A549 (cell line): ENCODE measurements around the gene GPR61. TPM values are rescaled to one million over a fixed set of nuclear protein-coding genes. Genes with fewer than 3 reads are reported as not detected.
A peak's percentile ranks its signal among the peaks of the same experiment; 100 is the strongest.

Experiments used
- ATAC-seq, 2 experiments: fragments of 200-7000 bp in 1 of 2; fragments of >200 bp in 1 of 2; cut with Nextera tagmentation in 1 of 2; cut with Tn5 transposase in 1 of 2; 3 replicates each; pipeline versions ENCODE4 v1.8.0 to v1.9.1; 2018 to 2020; ENCODE audit warnings: mild to moderate bottlenecking in 1 of 2, moderate library complexity in 1 of 2
- CTCF ChIA-PET: fragments of 300-600 bp; sonication (Branson Sonifier 250); formaldehyde crosslinking; extraction: SDS; loops from one replicate; lab custom pipeline; 2021; ENCODE audit warnings: antibody characterized with exemption, inconsistent platforms; lab: Yijun Ruan, JAX
- POLR2A ChIA-PET: fragments of 350-600 bp; formaldehyde crosslinking; extraction: SDS; loops from one replicate; lab custom pipeline; 2021; ENCODE audit warnings: antibody characterized with exemption, inconsistent platforms; lab: Yijun Ruan, JAX
- DNase-seq, 2 experiments: peaks; one replicate each; pipeline versions ENCODE4 v3.0.0 to v3.0.0-alpha.2; 2011 to 2016; ENCODE audit warnings: low read depth in 1 of 2, low spot score in 1 of 2
- FAIRE-seq: peaks from 2 replicates; lab custom pipeline; 2011; peaks lifted over from hg19 to GRCh38; lab: Jason Lieb, UNC
- H3K27ac ChIP-seq, 2 experiments: fragments of >200 bp; sonication (Bioruptor Twin); formaldehyde crosslinking; 3 replicates each; pipeline ENCODE4 v1.5.1; 2016 to 2017
- H3K4me1 ChIP-seq: fragments of >200 bp; sonication (Bioruptor Twin); formaldehyde crosslinking; 3 replicates; pipeline ENCODE4 v1.6.1; 2016
- H3K4me2 ChIP-seq: fragments of >200 bp; sonication (Bioruptor Twin); formaldehyde crosslinking; 3 replicates; pipeline ENCODE4 v1.6.1; 2016
- H3K4me3 ChIP-seq: fragments of >200 bp; sonication (Bioruptor Twin); formaldehyde crosslinking; 3 replicates; pipeline ENCODE4 v1.5.1; 2016
- H3K9me3 ChIP-seq: fragments of >200 bp; sonication (Bioruptor Twin); formaldehyde crosslinking; 3 replicates; pipeline ENCODE4 v1.6.1; 2016
- BHLHE40 ChIP-seq: IDR thresholded peaks from 2 replicates; pipeline ENCODE4 v1.6.1; 2012; ENCODE audit warnings: low read depth, low read length, inconsistent platforms
- CBX2 ChIP-seq: fragments of 200-600 bp; sonication (generic); IDR thresholded peaks from 2 replicates; pipeline ENCODE4 v1.6.1; 2016; ENCODE audit warnings: low read depth, mild to moderate bottlenecking, borderline replicate concordance
- CBX8 ChIP-seq: fragments of 200-600 bp; sonication (generic); IDR thresholded peaks from 2 replicates; pipeline ENCODE4 v1.6.1; 2016
- CEBPB ChIP-seq, 2 experiments: fragments of >200 bp in 1 of 2; sonication (Bioruptor Twin) in 1 of 2; formaldehyde crosslinking in 1 of 2; IDR thresholded peaks; 2 replicates each; pipeline ENCODE4 v1.6.1; 2012 to 2016
- CHD2 ChIP-seq: fragments of 150-350 bp; IDR thresholded peaks from 2 replicates; pipeline ENCODE4 v1.6.1; 2014; ENCODE audit warnings: low read length; ENCODE audit not compliant: partially characterized antibody
- E2F6 ChIP-seq: IDR thresholded peaks from 2 replicates; pipeline ENCODE4 v1.6.1; 2012; ENCODE audit warnings: low read depth, borderline replicate concordance
- EHMT2 ChIP-seq: fragments of 200-600 bp; sonication (generic); IDR thresholded peaks from 2 replicates; pipeline ENCODE4 v1.6.1; 2016; ENCODE audit warnings: antibody characterized with exemption, low read depth, mild to moderate bottlenecking, moderate library complexity
- FOSB ChIP-seq: fragments of 250-450 bp; sonication (Bioruptor Pico); IDR thresholded peaks from 2 replicates; pipeline ENCODE4 v1.5.0; 2020; ENCODE audit warnings: mild to moderate bottlenecking, moderate library complexity
- FOXS1 ChIP-seq: fragments of 250-450 bp; sonication (Bioruptor Pico); IDR thresholded peaks from 2 replicates; pipeline ENCODE4 v1.5.0; 2020; ENCODE audit warnings: mild to moderate bottlenecking, moderate library complexity
- GATA3 ChIP-seq: IDR thresholded peaks from 2 replicates; pipeline ENCODE4 v1.6.1; 2012; ENCODE audit warnings: borderline replicate concordance
- HES2 ChIP-seq: fragments of >200 bp; sonication (Bioruptor Twin); formaldehyde crosslinking; IDR thresholded peaks from 2 replicates; pipeline ENCODE4 v1.6.1; 2016
- HEYL ChIP-seq: fragments of 250-450 bp; sonication (Bioruptor Pico); IDR thresholded peaks from 2 replicates; pipeline ENCODE4 v1.8.0; 2021; ENCODE audit warnings: mild to moderate bottlenecking, moderate library complexity
- HOXB13 ChIP-seq: fragments of 250-450 bp; sonication (Bioruptor Pico); IDR thresholded peaks from 2 replicates; pipeline ENCODE4 v1.5.0; 2020; ENCODE audit warnings: low read depth, mild to moderate bottlenecking, moderate library complexity
- HOXB5 ChIP-seq: fragments of 250-450 bp; sonication (Bioruptor Pico); IDR thresholded peaks from 2 replicates; pipeline ENCODE4 v1.5.0; 2020; ENCODE audit warnings: mild to moderate bottlenecking, moderate library complexity
- JUN ChIP-seq, 2 experiments: fragments of >200 bp; sonication (Bioruptor Twin); formaldehyde crosslinking; IDR thresholded peaks; 2 replicates in 1 of 2; 3 replicates in 1 of 2; pipeline ENCODE4 v1.6.1; 2016 to 2017
- KDM1A ChIP-seq: fragments of 200-600 bp; sonication (generic); IDR thresholded peaks from 2 replicates; pipeline ENCODE4 v1.6.1; 2016; ENCODE audit warnings: low read depth, mild to moderate bottlenecking
- MAX ChIP-seq: IDR thresholded peaks from 2 replicates; pipeline ENCODE4 v1.6.1; 2012
- MAZ ChIP-seq: fragments of 150-350 bp; IDR thresholded peaks from 2 replicates; pipeline ENCODE4 v1.6.1; 2014; ENCODE audit warnings: antibody characterized with exemption, low read depth, low read length, borderline replicate concordance
- NPAS2 ChIP-seq: fragments of 250-450 bp; sonication (Bioruptor Pico); IDR thresholded peaks from 2 replicates; pipeline ENCODE4 v1.8.0; 2022; ENCODE audit warnings: mild to moderate bottlenecking, moderate library complexity, borderline replicate concordance
- POLR2A ChIP-seq: IDR thresholded peaks from 2 replicates; pipeline ENCODE4 v1.6.1; 2012; ENCODE audit warnings: mild to moderate bottlenecking, low read length
- POLR2AphosphoS2 ChIP-seq: conservative IDR thresholded peaks from 2 replicates; pipeline ENCODE4 v1.6.1; 2012; ENCODE audit warnings: low read length, improper control_type of control experiment, inconsistent platforms
- RAD21 ChIP-seq, 2 experiments: fragments of >200 bp in 1 of 2; sonication (Bioruptor Twin) in 1 of 2; formaldehyde crosslinking in 1 of 2; IDR thresholded peaks in 1 of 2; conservative IDR thresholded peaks in 1 of 2; 2 replicates in 1 of 2; 3 replicates in 1 of 2; pipeline ENCODE4 v1.6.1; 2012 to 2018; ENCODE audit warnings: inconsistent platforms in 1 of 2
- RARB ChIP-seq: fragments of 250-450 bp; sonication (Bioruptor Pico); IDR thresholded peaks from 2 replicates; pipeline ENCODE4 v1.8.0; 2021; ENCODE audit warnings: mild to moderate bottlenecking, moderate library complexity
- RFX5 ChIP-seq: fragments of 450-650 bp; IDR thresholded peaks from 2 replicates; pipeline ENCODE4 v1.7.1; 2014; ENCODE audit warnings: antibody characterized with exemption, mild to moderate bottlenecking, moderate library complexity
- SMC3 ChIP-seq: fragments of >200 bp; sonication (Bioruptor Twin); formaldehyde crosslinking; IDR thresholded peaks from 3 replicates; pipeline ENCODE4 v1.6.1; 2018; ENCODE audit warnings: inconsistent platforms
- USF2 ChIP-seq: fragments of 450-650 bp; IDR thresholded peaks from 2 replicates; pipeline ENCODE4 v1.6.1; 2014; ENCODE audit warnings: antibody characterized with exemption
- ZFP36 ChIP-seq: fragments of 450-650 bp; IDR thresholded peaks from 2 replicates; pipeline ENCODE4 v1.6.1; 2014; ENCODE audit warnings: borderline replicate concordance; ENCODE audit not compliant: partially characterized antibody
- WGBS: methylation state at CpG from one replicate; pipeline ENCODE4 v1.1.6; 2017; ENCODE audit errors: missing lambda C conversion rate; 5-methylcytosine and 5-hydroxymethylcytosine counted together
- polyA plus RNA-seq, 4 experiments: library from polyadenylated mRNA; depleted of rRNA in 3 of 4; stranded (reverse); fragments of >200 nt; fragmentation: RNase III in 1 of 4; extraction: RNeasy Plus Mini Kit Qiagen cat#74134 plus additional on column Dnase treatment in 1 of 4; gene quantifications; 2 replicates in 3 of 4; 3 replicates in 1 of 4; pipeline ENCODE4 v1.2.3, GENCODE V29; 2011 to 2017
- TF ChIP-seq, protein P1 (sequence below): fragments of 250-450 bp; sonication (Bioruptor Pico); IDR thresholded peaks from 2 replicates; pipeline ENCODE4 v1.5.0; 2020; ENCODE audit warnings: low read depth, mild to moderate bottlenecking, moderate library complexity

The GPR61 gene
- polyA plus RNA-seq, 2 of the 4 experiments (the other 2 are of a cell fraction): 0.14 TPM; not detected in 1

DNA sequence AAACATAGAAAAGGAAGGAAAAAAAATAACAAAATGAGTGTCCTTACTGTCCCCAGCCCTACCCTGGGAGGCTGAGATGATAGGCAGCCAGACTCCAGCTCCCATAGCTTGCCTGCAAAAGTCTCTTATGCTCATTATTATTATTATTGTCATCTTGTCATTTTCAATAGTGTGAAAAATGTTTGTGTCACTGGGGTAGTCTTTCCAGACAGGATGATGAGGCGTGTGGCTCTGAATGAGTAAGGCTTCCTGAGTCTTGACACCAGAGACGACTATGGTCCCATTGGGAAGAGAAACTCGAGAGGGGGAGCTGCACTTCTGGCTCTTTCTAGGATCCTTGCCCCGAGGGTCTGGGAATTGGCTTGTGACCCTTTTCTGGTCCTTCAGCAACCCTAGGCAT is 46.9 kb upstream of the GPR61 start:
- H3K9me3 ChIP-seq: no peaks in the 10 kb centered on the region
- ChIA-PET CTCF (interaction anchor here (0.8 to 23.6 kb wide), 13 partner anchors 8 to 492 kb away, joined by 3 to 749 read pairs (median 5); partner anchors contain the start of genes AHCYL1, AMIGO1, ATXN7L2 and GPR61), POLR2A (no interaction called here)
- FAIRE-seq: no peak
- WGBS: 44% methylated on average over 4 of the region's 4 CpGs
- no peak overlapping the region for H3K4me3 ChIP-seq
- no peak overlapping the region for H3K27ac ChIP-seq
- no peak for ATAC-seq
- H3K4me1 ChIP-seq: peaks cover 6% of the 10 kb centered on the region; the same call in 1 of the 3 replicates
- no peak overlapping the region for H3K4me2 ChIP-seq
- no peak for DNase-seq
- TF ChIP-seq POLR2AphosphoS2 (no peak), RFX5 (no peak), HEYL (CRISPR knock-in tag) (no peak)

DNA sequence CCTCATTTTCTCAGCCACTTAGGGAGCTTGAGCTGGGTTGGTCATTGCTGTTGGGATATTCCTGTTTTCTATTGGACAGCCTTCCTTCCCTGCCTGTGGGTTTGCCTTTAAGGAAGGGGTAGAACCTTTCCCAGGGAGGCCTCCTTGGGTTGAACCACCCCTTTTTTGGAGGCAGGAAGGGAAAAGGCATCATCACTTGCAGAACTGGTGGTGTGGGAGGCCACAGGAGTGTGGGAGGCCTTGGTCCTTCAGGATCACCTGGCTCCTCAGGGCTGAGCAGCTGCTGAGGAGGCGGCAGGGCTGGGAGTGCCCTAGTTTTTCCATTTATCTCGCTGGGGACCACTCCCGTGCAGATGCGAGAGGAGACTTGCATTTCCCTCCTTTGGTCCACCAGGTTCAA is 46.4 kb upstream of the GPR61 start:
- ChIA-PET CTCF (interaction anchor here (0.5 to 23.6 kb wide), 18 partner anchors 8 to 492 kb away, joined by 3 to 749 read pairs (median 4); partner anchors contain the start of genes AHCYL1, AMIGO1, ATXN7L2 and GPR61), POLR2A (interaction anchor here (0.6 to 1.6 kb wide), 2 partner anchors 10 to 35 kb away, joined by 3 to 9 read pairs; partner anchors contain the start of gene ATXN7L2)
- FAIRE-seq (no peak), DNase-seq (no peak), ATAC-seq (no peak)
- TF ChIP-seq MAX: no peak
- peak overlapping the region; percentile 56 for H3K4me2 ChIP-seq
- H3K9me3 ChIP-seq: no peaks in the 10 kb centered on the region
- peaks cover 6% of the 10 kb centered on the region; the same call in 1 of the 3 replicates for H3K4me1 ChIP-seq
- 59% methylated on average over 4 of the region's 4 CpGs for WGBS
- no peak overlapping the region for H3K4me3 ChIP-seq
- H3K27ac ChIP-seq: peak overlapping the region in 1 of 2 experiments; percentile 98; a peak in 2 of 6 replicates

DNA sequence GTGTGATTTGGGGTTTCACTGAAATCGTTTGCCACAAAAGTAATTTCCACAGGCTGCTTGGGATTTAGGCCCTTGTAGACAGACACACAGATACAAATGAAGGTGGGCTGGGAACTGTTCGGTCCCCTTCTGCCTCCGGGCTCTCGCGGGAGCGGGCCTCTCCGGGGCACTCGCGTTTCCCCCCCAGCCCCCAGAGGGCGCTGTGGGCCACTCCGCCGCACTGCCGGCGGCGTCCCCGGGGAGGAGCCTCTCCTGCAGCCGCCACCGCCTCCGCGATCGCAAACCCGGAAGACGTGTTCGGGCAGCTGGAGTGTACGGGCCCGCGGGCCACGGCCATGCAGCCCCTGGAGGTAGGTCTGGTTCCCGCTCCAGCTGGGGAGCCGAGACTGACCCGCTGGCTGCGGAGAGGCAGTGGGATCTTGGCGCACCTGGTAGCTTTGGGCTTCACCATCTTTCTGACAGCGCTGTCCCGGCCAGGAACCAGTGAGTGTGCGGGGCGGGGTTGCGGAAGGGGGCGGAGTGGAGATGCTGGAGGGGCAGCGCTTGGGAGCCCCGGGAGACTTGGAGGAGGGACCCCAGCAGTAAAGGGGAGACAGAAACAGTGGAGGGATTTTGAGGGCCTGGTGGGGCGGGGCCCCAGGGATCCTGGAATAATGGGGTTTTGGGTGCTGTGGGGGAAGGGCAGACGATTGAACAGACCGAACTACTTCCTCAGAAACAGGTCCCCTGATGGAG is 45.7 kb upstream of the GPR61 start, which contains the start of gene CYB561D1:
TSS of gene CYB561D1 (plus strand) at position 290 of the 735 bp plus-strand sequence. CDS start at position 336, 46 bp downstream.
- H3K4me2 ChIP-seq: peak within 1 kb of the TSS; percentile 76
- H3K4me1 ChIP-seq: peaks cover 6% of the 10 kb centered on the region; the same call in 1 of the 3 replicates
- peak within 1 kb of the TSS; percentile 85 to 98 for H3K27ac ChIP-seq
- POLR2A ChIA-PET: interaction anchor here (0.6 to 1.6 kb wide), 2 partner anchors 10 to 34 kb away, joined by 3 to 9 read pairs; partner anchors contain the start of gene ATXN7L2
- ATAC-seq (peak; percentile 83 to 94), DNase-seq (peak; percentile 52 to 78), FAIRE-seq (no peak)
- H3K9me3 ChIP-seq: no peaks in the 10 kb centered on the region
- peak within 1 kb of the TSS; percentile 75 for H3K4me3 ChIP-seq
- 2% methylated on average over 6 of the region's 44 CpGs for WGBS
- CTCF ChIA-PET: interaction anchor here (0.6 to 23.6 kb wide), 21 partner anchors 8 to 491 kb away, joined by 3 to 749 read pairs (median 5); partner anchors contain the start of genes AHCYL1, AMIGO1, ATXN7L2 and GNAI3
- TF ChIP-seq SMC3: peak; percentile 44; the same call in 1 of the 3 replicates
- no peak for TF ChIP-seq CEBPB (IDR thresholded peaks at IDR 0.05)
- TF ChIP-seq HES2: no peak
- TF ChIP-seq HOXB5: no peak
- TF ChIP-seq KDM1A: no peak
- no peak for TF ChIP-seq EHMT2
- TF ChIP-seq CBX2: no peak
- TF ChIP-seq POLR2A: peak; percentile 66
- no peak for TF ChIP-seq E2F6
- TF ChIP-seq MAZ: 0 out of 2 replicates have a peak, but pooled peaks have one; percentile 31
- TF ChIP-seq CHD2: peak; percentile 89
- TF ChIP-seq FOSB (CRISPR knock-in tag): no peak
- TF ChIP-seq RAD21 (conservative IDR thresholded peaks at IDR 0.05 in 1 of 2, IDR thresholded peaks at IDR 0.05 in 1 of 2): peak; percentile 16 to 34; a peak in 3 of 5 replicates
- TF ChIP-seq BHLHE40: no peak
- no peak for TF ChIP-seq HOXB13
- TF ChIP-seq RARB (CRISPR knock-in tag): no peak
- TF ChIP-seq CBX8: no peak
- TF ChIP-seq USF2: no peak
- peak in 1 of 2 experiments; percentile 59; a peak in 2 of 5 replicates for TF ChIP-seq JUN (IDR thresholded peaks at IDR 0.05)
- no peak for TF ChIP-seq FOXS1 (CRISPR knock-in tag)
- TF ChIP-seq, protein P1, sequence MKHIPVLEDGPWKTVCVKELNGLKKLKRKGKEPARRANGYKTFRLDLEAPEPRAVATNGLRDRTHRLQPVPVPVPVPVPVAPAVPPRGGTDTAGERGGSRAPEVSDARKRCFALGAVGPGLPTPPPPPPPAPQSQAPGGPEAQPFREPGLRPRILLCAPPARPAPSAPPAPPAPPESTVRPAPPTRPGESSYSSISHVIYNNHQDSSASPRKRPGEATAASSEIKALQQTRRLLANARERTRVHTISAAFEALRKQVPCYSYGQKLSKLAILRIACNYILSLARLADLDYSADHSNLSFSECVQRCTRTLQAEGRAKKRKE (CRISPR knock-in tag): no peak
- TF ChIP-seq NPAS2 (CRISPR knock-in tag): no peak
- no peak for TF ChIP-seq GATA3
- TF ChIP-seq ZFP36: no peak
